ENCODE results near the gene BAIAP3. TPM values are rescaled to one million over a fixed set of nuclear protein-coding genes. Genes with fewer than 3 reads are reported as not detected.
A peak's percentile ranks its signal among the peaks of the same experiment; 100 is the strongest.

The BAIAP3 gene
- total and polyA plus RNA-seq, 10 of the 15 experiments (the other 5 are each of a cell fraction or from before 2014, with no cell fraction given) = 0.03 to 0.56 (median 0.17) TPM; not detected in 3

DNA sequence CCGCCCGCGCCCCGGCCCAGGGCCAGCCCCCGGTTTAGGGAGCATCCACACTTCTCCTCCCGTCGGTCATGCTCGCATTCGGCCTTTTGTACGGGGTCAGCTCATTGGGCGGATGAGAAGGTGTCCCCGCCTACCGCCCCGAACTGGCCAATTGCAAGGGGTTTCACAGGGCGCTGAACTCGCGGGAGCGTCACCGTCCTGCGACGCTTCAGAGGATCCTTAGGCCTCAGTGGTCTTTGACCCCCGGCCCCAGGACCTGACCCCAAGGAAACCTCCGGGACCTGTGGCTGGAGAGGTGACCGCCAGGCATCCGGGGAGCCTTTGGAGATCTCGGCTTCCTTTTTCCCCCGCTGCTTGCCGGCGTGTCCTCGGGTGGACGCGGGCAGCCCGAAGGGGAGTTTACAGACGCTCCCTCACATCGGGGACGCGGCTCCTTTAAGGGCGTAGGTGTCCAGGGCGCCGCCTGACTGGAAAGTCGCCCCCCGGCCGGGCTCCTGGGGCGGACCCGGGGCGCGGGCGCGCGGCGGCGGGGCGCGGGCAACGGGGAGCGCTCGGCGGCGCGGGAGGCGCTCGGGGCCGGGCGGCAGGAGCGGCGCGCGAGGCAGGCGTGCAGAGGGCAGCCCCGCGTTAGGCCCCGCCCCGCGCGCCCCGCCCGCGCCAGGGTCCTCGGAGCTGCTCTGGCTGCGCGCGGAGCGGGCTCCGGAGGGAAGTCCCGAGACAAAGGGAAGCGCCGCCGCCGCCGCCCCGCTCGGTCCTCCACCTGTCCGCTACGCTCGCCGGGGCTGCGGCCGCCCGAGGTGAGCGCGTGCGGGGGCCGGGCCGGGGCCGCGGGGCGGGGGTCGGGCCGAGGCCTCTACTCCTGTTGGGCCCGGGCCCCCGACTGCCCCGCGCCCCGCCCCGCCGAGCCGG, 24.2 kb upstream of the BAIAP3 start, which contains the start of gene UBE2I (continued):
- TF ChIP-seq RB1 (IDR thresholded peaks at IDR 0.05; ENCODE audit: borderline replicate concordance) (peak; percentile 73), IRF4 (IDR thresholded peaks at IDR 0.05; ENCODE audit: low read depth, low read length) (no peak), NBN (IDR thresholded peaks at IDR 0.05) (peak; percentile 98), ESRRA (IDR thresholded peaks at IDR 0.05; ENCODE audit: low read length) (no peak; the same call in 1 of the 2 replicates), POU2F2 (IDR thresholded peaks at IDR 0.05; ENCODE audit: borderline replicate concordance, low read depth, low read length) (no peak), NR2F1 (conservative IDR thresholded peaks at IDR 0.05) (peak; percentile 44), EED (IDR thresholded peaks at IDR 0.05; ENCODE audit: low read depth) (no peak), RAD51 (IDR thresholded peaks at IDR 0.05) (no peak), NFYB (IDR thresholded peaks at IDR 0.05; ENCODE audit: insufficient read depth, low read depth, low read length) (peak; percentile 86), HDGF (IDR thresholded peaks at IDR 0.05) (peak; percentile 77; the same call in 1 of the 2 replicates), MEF2B (IDR thresholded peaks at IDR 0.05; ENCODE audit: partially characterized antibody, poor library complexity, severe bottlenecking) (peak; percentile 48), ZNF274 (IDR thresholded peaks at IDR 0.05; ENCODE audit: insufficient read depth, insufficient read length) (no peak)
- TF ChIP-seq, protein P1, sequence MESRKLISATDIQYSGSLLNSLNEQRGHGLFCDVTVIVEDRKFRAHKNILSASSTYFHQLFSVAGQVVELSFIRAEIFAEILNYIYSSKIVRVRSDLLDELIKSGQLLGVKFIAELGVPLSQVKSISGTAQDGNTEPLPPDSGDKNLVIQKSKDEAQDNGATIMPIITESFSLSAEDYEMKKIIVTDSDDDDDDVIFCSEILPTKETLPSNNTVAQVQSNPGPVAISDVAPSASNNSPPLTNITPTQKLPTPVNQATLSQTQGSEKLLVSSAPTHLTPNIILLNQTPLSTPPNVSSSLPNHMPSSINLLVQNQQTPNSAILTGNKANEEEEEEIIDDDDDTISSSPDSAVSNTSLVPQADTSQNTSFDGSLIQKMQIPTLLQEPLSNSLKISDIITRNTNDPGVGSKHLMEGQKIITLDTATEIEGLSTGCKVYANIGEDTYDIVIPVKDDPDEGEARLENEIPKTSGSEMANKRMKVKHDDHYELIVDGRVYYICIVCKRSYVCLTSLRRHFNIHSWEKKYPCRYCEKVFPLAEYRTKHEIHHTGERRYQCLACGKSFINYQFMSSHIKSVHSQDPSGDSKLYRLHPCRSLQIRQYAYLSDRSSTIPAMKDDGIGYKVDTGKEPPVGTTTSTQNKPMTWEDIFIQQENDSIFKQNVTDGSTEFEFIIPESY (IDR thresholded peaks at IDR 0.05) = no peak
- TF ChIP-seq, protein P2, sequence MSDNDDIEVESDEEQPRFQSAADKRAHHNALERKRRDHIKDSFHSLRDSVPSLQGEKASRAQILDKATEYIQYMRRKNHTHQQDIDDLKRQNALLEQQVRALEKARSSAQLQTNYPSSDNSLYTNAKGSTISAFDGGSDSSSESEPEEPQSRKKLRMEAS (IDR thresholded peaks at IDR 0.05; ENCODE audit: low read depth, low read length) = peak; percentile 49
- TF ChIP-seq, protein P3, sequence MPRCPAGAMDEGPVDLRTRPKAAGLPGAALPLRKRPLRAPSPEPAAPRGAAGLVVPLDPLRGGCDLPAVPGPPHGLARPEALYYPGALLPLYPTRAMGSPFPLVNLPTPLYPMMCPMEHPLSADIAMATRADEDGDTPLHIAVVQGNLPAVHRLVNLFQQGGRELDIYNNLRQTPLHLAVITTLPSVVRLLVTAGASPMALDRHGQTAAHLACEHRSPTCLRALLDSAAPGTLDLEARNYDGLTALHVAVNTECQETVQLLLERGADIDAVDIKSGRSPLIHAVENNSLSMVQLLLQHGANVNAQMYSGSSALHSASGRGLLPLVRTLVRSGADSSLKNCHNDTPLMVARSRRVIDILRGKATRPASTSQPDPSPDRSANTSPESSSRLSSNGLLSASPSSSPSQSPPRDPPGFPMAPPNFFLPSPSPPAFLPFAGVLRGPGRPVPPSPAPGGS (IDR thresholded peaks at IDR 0.05; ENCODE audit: borderline replicate concordance, insufficient read depth, low read depth, low read length, poor library complexity, severe bottlenecking) = peak; percentile 5
- TF ChIP-seq, protein P4, sequence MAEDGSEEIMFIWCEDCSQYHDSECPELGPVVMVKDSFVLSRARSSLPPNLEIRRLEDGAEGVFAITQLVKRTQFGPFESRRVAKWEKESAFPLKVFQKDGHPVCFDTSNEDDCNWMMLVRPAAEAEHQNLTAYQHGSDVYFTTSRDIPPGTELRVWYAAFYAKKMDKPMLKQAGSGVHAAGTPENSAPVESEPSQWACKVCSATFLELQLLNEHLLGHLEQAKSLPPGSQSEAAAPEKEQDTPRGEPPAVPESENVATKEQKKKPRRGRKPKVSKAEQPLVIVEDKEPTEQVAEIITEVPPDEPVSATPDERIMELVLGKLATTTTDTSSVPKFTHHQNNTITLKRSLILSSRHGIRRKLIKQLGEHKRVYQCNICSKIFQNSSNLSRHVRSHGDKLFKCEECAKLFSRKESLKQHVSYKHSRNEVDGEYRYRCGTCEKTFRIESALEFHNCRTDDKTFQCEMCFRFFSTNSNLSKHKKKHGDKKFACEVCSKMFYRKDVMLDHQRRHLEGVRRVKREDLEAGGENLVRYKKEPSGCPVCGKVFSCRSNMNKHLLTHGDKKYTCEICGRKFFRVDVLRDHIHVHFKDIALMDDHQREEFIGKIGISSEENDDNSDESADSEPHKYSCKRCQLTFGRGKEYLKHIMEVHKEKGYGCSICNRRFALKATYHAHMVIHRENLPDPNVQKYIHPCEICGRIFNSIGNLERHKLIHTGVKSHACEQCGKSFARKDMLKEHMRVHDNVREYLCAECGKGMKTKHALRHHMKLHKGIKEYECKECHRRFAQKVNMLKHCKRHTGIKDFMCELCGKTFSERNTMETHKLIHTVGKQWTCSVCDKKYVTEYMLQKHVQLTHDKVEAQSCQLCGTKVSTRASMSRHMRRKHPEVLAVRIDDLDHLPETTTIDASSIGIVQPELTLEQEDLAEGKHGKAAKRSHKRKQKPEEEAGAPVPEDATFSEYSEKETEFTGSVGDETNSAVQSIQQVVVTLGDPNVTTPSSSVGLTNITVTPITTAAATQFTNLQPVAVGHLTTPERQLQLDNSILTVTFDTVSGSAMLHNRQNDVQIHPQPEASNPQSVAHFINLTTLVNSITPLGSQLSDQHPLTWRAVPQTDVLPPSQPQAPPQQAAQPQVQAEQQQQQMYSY (CRISPR knock-in tag; IDR thresholded peaks at IDR 0.05) = no peak
- TF ChIP-seq, protein P5, sequence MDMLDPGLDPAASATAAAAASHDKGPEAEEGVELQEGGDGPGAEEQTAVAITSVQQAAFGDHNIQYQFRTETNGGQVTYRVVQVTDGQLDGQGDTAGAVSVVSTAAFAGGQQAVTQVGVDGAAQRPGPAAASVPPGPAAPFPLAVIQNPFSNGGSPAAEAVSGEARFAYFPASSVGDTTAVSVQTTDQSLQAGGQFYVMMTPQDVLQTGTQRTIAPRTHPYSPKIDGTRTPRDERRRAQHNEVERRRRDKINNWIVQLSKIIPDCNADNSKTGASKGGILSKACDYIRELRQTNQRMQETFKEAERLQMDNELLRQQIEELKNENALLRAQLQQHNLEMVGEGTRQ (IDR thresholded peaks at IDR 0.05; ENCODE audit: borderline replicate concordance, low read depth, low read length) = no peak
- TF ChIP-seq, protein P6, sequence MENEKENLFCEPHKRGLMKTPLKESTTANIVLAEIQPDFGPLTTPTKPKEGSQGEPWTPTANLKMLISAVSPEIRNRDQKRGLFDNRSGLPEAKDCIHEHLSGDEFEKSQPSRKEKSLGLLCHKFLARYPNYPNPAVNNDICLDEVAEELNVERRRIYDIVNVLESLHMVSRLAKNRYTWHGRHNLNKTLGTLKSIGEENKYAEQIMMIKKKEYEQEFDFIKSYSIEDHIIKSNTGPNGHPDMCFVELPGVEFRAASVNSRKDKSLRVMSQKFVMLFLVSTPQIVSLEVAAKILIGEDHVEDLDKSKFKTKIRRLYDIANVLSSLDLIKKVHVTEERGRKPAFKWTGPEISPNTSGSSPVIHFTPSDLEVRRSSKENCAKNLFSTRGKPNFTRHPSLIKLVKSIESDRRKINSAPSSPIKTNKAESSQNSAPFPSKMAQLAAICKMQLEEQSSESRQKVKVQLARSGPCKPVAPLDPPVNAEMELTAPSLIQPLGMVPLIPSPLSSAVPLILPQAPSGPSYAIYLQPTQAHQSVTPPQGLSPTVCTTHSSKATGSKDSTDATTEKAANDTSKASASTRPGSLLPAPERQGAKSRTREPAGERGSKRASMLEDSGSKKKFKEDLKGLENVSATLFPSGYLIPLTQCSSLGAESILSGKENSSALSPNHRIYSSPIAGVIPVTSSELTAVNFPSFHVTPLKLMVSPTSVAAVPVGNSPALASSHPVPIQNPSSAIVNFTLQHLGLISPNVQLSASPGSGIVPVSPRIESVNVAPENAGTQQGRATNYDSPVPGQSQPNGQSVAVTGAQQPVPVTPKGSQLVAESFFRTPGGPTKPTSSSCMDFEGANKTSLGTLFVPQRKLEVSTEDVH (IDR thresholded peaks at IDR 0.05; ENCODE audit: low read depth, partially characterized antibody) = peak; percentile 91
